ENCODE results near the gene CD151.

Gene CD151

DNA sequence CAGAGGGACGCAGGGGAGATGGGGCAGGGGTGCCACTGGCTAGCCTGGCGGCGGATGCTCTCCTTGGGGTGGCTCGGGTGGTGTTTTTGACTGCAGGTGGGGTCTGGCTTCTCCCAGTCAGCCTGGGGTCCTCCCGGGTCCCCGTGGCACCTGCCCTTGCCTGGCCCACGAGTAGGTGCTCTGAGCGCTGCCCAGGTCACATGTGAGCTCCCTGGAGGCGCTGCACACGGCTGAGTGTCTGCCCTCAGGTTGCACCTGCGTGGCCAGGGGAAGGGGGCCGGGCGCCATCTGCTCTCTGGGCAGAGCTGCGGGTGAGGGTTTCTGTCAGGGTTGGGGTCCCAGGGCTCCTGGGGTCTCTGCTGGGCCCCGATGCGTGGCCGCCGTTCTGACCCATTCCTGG is 15.1 kb downstream of the CD151 start:
- H3K4me1 ChIP-seq (ENCODE audit: control insufficient read depth, insufficient read depth, low read length): peaks cover 51% of the 10 kb centered on the region

DNA sequence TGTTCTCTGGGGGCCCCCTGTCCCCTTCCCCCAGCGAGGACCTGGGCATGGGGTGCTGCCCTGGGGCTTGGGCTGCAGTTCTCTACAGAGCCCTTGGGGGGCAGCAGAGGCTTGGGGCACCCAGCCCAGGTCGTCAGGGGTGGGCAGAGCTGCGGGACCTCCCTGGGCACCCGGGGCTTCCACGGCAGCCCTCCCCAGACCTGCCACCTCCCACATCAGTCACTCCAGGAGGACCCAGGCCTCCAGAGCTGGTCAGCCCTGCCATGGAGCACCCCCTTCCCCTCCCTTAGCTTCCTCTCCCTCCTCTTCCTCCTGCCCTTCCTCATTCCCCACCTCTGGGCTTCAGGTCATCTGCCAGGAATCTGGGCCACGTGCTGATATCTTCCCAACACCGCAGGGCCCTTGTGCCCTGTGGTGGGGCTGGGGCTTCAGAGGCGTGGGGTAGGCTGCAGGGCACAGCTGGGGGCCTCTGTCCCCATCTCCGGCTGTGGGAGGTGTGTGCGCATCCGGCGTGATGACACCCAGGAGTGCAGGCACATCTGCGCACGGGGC is 15.7 kb downstream of the CD151 start:
- no peak overlapping the region for H3K9ac ChIP-seq (ENCODE audit: low read length)
- H3K27me3 ChIP-seq (ENCODE audit: control insufficient read depth, insufficient read depth, low read length): peaks cover 41% of the 10 kb centered on the region
- H3K36me3 ChIP-seq (ENCODE audit: control insufficient read depth, insufficient read depth, low read length): no peaks in the 10 kb centered on the region
- no peak overlapping the region for H3K4me3 ChIP-seq (ENCODE audit: low read length)
- H3K9me3 ChIP-seq (ENCODE audit: control insufficient read depth, low read length): no peaks in the 10 kb centered on the region
- H3K4me1 ChIP-seq (ENCODE audit: control insufficient read depth, insufficient read depth, low read length): peaks cover 47% of the 10 kb centered on the region

More for the DNA sequence above, 15.1 kb downstream of the CD151 start:
- Histone ChIP-seq H3K4me3 (ENCODE audit: low read length) (no peak overlapping the region), H3K36me3 (ENCODE audit: control insufficient read depth, insufficient read depth, low read length) (no peaks in the 10 kb centered on the region), H3K9me3 (ENCODE audit: control insufficient read depth, low read length) (no peaks in the 10 kb centered on the region), H3K27me3 (ENCODE audit: control insufficient read depth, insufficient read depth, low read length) (peaks cover 44% of the 10 kb centered on the region), H3K9ac (ENCODE audit: low read length) (no peak overlapping the region)

DNA sequence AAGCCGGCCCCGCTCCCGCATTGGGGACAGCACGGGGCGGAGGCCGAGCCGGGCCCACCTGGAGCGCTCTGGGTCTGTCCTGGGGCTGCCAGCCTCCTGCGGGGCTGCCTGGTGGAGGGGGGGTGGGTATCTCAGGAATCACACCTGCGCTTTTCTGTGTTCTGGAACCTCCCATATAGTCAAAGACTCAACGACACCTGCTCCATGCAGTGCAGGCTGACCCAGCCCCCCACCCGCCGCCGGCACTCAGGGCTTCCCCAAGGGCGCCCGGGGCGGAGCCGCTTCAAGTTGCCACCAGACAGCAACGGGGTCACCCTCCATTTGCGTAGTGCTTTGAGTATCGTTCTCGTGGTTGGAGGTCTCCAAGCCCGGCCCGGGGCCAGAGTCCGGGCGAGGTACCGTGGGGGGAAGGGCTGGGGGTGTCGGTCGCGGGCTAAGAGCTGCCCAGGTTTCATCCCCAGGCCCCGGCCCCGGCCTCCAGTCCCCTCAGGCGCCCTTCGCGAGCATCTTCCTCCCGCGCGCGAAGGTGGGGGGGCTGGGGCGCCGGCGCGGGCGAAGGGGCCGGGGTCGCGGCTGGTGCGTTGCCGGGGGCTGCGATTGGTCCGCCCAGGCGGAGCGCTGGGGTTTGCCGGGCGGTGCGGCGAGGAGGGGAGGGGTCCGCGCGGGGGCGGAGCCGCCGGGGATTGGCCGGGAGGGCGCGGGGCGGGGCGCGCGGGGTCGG is 16.5 kb downstream of the CD151 start:
- Histone ChIP-seq H3K9me3 (ENCODE audit: control insufficient read depth, low read length) (no peaks in the 10 kb centered on the region), H3K27me3 (ENCODE audit: control insufficient read depth, insufficient read depth, low read length) (peaks cover 40% of the 10 kb centered on the region), H3K4me3 (ENCODE audit: low read length) (no peak overlapping the region), H3K9ac (ENCODE audit: low read length) (no peak overlapping the region), H3K36me3 (ENCODE audit: control insufficient read depth, insufficient read depth, low read length) (no peaks in the 10 kb centered on the region), H3K4me1 (ENCODE audit: control insufficient read depth, insufficient read depth, low read length) (peaks cover 39% of the 10 kb centered on the region)

DNA sequence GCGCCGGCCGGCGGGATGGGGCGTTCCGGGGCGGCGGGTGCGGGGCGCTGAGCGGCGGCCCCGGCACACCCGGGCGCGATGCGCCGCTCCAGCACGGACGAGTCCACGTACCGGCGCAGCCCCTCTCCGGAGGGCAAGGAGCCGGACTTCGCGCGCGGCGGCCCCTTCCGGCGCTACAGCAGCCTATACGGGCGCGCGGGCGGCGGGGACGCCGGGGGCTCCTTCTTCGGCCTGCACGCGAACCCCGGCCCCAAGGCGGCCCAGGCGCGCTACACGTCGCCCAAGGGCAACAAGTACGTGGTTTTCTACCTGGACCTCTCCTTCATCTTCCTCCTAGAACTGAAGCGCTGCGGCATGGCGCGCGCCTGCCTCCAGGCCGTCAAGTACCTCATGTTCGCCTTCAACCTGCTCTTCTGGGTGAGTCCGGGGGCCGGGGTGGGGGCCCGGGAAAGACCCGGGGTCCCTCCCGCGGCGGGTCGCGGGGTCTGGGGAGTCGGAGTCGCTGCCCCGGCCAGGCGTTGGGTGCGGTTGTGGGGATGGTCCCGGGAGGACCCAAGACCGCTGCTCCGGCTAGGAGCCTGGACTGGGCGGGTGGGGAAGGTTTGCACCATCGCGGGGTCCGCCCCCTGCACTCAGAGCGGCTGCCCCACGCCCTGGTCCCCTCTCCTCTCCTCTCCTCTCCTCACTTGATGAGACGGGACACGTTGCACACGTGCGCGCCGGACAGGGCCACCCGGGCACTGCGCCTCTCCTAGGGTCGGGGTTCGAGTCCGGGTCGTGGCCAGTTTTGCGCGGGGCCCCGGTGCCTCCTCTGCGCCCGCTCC is 17.4 kb downstream of the CD151 start:
- H3K9ac ChIP-seq (ENCODE audit: low read length): no peak overlapping the region
- H3K36me3 ChIP-seq (ENCODE audit: control insufficient read depth, insufficient read depth, low read length): no peaks in the 10 kb centered on the region
- H3K9me3 ChIP-seq (ENCODE audit: control insufficient read depth, low read length): no peaks in the 10 kb centered on the region
- peaks cover 40% of the 10 kb centered on the region for H3K27me3 ChIP-seq (ENCODE audit: control insufficient read depth, insufficient read depth, low read length)
- H3K4me3 ChIP-seq (ENCODE audit: low read length): no peak overlapping the region
- peaks cover 30% of the 10 kb centered on the region for H3K4me1 ChIP-seq (ENCODE audit: control insufficient read depth, insufficient read depth, low read length)

DNA sequence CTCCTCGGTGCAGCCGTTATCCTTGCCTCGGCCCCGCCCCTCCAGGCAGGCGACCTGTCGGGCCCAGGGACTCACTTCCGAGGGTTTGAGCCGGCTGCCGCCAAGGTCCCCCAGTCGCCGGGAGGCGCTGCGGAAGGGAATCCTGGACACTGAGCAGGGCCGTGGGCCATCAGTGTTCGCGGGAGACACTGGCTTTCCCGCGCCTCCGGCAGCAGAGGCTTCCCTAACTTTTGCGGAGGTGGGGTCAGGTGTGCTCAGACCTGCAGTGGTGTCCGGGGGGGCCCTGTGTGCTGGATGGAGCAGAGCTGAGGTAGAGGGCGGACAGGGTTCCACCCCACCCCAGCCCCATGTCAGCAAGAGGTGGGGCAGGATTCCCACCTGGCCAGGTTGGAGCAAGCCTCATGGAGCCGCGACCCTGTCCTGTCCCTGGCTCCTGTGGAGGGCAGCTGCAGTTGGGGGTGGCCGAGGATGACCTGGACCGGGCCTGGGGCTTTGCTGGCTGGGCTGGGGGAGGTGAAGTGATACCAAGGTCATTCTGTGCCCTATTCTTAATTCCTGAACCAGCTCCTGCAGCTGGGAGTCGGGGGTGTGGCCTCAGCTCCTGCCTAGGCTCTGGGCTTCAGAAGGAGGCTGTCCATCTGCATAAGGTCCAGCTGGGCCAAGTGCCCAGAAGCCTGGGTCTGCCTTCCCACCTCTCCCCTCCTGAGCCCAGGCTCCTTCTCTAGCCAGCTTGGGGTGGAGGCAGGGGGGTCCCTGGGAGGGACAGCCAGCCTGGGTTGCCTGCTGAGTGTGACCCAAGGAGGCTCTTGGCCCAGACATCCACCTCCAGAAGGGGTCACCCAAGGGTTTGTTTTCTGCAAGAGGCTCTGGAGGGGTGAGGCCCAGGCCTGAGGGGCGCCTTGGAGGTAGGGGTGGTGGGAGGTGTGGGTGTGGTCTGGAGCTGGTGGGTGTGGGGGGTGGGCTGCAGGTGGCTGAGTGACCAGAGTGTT is 18.3 kb downstream of the CD151 start:
- H3K4me3 ChIP-seq (ENCODE audit: low read length): no peak overlapping the region
- H3K4me1 ChIP-seq (ENCODE audit: control insufficient read depth, insufficient read depth, low read length): peaks cover 23% of the 10 kb centered on the region
- no peak overlapping the region for H3K9ac ChIP-seq (ENCODE audit: low read length)
- no peaks in the 10 kb centered on the region for H3K36me3 ChIP-seq (ENCODE audit: control insufficient read depth, insufficient read depth, low read length)
- peaks cover 40% of the 10 kb centered on the region for H3K27me3 ChIP-seq (ENCODE audit: control insufficient read depth, insufficient read depth, low read length)
- no peaks in the 10 kb centered on the region for H3K9me3 ChIP-seq (ENCODE audit: control insufficient read depth, low read length)

DNA sequence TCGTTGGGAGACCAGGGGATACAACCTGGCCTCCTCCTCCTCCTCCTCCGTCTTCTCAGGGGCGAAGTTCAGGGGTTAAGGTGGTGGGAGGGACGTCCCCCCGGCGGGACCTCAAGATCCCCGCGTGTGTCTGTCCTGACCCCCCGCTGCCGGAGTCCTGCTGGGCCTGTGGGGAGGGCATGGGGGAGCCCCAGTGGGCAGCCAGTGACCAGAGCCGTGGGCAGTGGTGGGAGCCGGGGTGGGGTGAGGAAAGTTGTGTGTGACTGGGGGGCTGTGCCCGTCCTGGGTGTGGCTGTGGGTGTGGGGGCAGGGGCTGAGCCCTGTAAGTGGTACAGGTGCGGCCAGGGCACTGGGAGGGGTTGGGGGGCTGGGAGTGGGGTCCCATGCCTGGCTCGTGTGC is 20.0 kb downstream of the CD151 start:
- Histone ChIP-seq H3K9ac (ENCODE audit: low read length) (no peak overlapping the region), H3K4me3 (ENCODE audit: low read length) (no peak overlapping the region), H3K27me3 (ENCODE audit: control insufficient read depth, insufficient read depth, low read length) (peaks cover 34% of the 10 kb centered on the region), H3K9me3 (ENCODE audit: control insufficient read depth, low read length) (no peaks in the 10 kb centered on the region), H3K36me3 (ENCODE audit: control insufficient read depth, insufficient read depth, low read length) (no peaks in the 10 kb centered on the region), H3K4me1 (ENCODE audit: control insufficient read depth, insufficient read depth, low read length) (peaks cover 23% of the 10 kb centered on the region)

DNA sequence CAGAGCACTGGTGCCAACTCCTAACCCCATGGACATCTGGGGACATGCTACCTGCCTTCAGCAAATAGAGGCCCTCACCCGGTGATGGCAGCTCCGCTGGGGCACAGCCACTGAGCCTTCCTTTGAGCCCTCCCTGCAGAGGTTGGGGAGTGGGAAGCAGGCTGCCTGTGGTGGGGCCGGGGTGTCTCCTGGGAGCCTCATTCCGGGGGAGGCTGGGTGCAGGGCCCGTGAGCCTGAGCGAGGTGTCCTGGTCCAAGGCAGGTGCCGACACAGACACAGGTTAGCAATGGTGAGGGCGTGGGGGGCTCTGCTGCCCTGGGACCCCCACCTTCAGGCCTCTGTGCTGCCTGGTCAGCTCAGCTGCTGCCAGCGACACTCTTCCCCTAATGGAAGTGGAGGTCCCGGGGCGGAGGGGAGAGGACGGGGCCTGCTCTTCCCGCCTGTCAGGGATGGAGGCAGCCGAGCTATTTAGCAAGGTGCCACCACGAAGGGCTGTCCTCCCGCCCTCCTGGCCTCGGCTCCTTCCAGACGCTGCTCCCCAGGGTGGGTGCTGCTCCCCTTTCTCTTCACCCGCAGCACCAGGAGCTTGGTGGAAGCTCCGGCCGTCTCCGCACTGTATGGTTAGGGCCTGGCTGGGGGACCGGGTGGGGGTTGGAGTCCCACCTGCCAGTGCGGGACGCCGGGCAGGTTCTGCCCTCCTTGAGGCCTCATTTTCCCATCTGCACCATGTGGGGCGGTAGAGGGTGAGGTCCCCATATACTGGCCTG is 21.1 kb downstream of the CD151 start:
- Histone ChIP-seq H3K27me3 (ENCODE audit: control insufficient read depth, insufficient read depth, low read length) (peaks cover 23% of the 10 kb centered on the region), H3K36me3 (ENCODE audit: control insufficient read depth, insufficient read depth, low read length) (no peaks in the 10 kb centered on the region), H3K4me1 (ENCODE audit: control insufficient read depth, insufficient read depth, low read length) (peaks cover 15% of the 10 kb centered on the region), H3K9ac (ENCODE audit: low read length) (no peak overlapping the region), H3K9me3 (ENCODE audit: control insufficient read depth, low read length) (no peaks in the 10 kb centered on the region), H3K4me3 (ENCODE audit: low read length) (no peak overlapping the region)

DNA sequence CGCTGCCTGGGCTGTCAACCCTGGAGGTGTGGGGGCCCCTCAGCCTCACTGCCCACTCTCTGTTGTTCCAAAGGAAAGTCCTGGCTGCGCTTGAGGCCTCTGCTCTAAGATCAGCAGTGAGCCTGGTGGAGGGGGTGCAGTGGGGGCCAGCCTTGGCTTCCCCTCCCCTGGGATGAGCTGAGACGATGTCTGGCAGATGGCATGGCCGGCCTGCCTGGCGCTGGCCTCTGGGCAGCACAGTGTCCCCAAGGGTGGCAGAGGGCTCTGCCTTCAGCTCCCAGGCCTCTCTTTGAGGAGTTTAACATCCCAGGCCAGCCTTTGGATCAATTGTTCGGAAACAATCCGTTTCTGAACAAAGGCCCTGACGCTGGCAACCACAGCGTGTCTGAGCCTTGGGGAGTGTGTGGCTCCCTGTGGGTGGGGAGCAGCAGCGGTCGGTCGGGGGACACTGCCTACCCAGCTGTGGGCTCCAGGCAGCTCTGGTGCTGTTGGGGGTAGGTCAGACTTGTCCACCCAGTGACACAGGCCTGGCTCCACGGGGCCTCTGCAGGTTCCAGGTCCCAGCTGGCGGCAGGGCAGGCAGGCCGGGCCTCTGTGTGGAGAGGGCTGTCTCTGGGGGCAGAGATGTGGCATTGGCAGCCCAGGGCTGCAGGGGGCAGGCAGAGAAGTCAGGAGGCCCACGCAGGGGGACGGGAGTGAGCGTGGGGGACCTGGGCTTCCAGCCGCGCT is 22.0 kb downstream of the CD151 start:
- H3K9ac ChIP-seq (ENCODE audit: low read length): no peak overlapping the region
- no peaks in the 10 kb centered on the region for H3K36me3 ChIP-seq (ENCODE audit: control insufficient read depth, insufficient read depth, low read length)
- no peaks in the 10 kb centered on the region for H3K9me3 ChIP-seq (ENCODE audit: control insufficient read depth, low read length)
- H3K27me3 ChIP-seq (ENCODE audit: control insufficient read depth, insufficient read depth, low read length): peaks cover 17% of the 10 kb centered on the region
- no peak overlapping the region for H3K4me3 ChIP-seq (ENCODE audit: low read length)
- H3K4me1 ChIP-seq (ENCODE audit: control insufficient read depth, insufficient read depth, low read length): peaks cover 14% of the 10 kb centered on the region

DNA sequence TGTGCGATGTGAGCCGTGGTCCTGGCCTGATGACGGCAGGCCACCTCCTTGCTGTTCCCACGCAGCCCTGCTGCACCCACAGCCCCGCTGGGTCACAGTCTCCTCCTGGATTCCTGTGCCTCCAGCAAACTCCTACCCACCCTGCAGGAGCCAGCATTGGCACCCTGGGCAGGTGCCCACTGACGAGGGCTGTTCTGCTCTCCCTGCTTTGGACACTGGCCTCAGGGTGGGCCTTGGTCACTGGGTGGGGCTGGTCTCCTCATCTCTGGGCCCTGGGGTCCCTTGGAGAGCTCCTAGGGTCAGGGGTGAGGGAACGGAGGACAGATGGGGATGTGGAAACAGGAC is 22.6 kb downstream of the CD151 start:
- H3K4me3 ChIP-seq (ENCODE audit: low read length): no peak overlapping the region
- no peaks in the 10 kb centered on the region for H3K36me3 ChIP-seq (ENCODE audit: control insufficient read depth, insufficient read depth, low read length)
- peaks cover 13% of the 10 kb centered on the region for H3K27me3 ChIP-seq (ENCODE audit: control insufficient read depth, insufficient read depth, low read length)
- H3K9me3 ChIP-seq (ENCODE audit: control insufficient read depth, low read length): no peaks in the 10 kb centered on the region
- H3K4me1 ChIP-seq (ENCODE audit: control insufficient read depth, insufficient read depth, low read length): peaks cover 16% of the 10 kb centered on the region
- H3K9ac ChIP-seq (ENCODE audit: low read length): no peak overlapping the region

DNA sequence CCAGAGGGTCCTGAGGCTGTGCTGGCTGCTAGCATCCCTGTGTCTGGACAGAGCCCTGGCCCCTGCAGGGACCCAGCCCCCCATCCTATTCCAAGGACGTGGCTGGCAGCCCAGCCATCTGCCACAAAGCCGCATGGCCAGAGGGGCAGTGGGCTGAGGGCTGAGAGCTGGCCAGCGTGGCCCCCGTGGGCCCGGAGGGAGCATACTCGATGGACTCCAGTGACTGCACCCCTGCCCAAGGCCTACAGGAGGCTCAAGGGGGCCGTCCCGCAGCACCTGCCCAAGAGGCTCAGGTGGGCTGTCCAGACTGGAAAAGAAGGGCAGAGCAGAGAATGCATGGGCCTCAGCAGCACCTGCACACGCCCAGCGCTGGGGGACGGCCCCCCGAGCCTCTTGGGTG is 23.0 kb downstream of the CD151 start:
- peaks cover 12% of the 10 kb centered on the region for H3K4me1 ChIP-seq (ENCODE audit: control insufficient read depth, insufficient read depth, low read length)
- H3K27me3 ChIP-seq (ENCODE audit: control insufficient read depth, insufficient read depth, low read length): peaks cover 11% of the 10 kb centered on the region
- H3K36me3 ChIP-seq (ENCODE audit: control insufficient read depth, insufficient read depth, low read length): no peaks in the 10 kb centered on the region
- no peak overlapping the region for H3K9ac ChIP-seq (ENCODE audit: low read length)
- H3K9me3 ChIP-seq (ENCODE audit: control insufficient read depth, low read length): no peaks in the 10 kb centered on the region
- no peak overlapping the region for H3K4me3 ChIP-seq (ENCODE audit: low read length)

All from mucosa of stomach (tissue), 1 donor.